ENCODE measurements around the gene LHB. TPM values are rescaled to one million over a fixed set of nuclear protein-coding genes. Genes with fewer than 3 reads are reported as not detected.
"Not testable (repeated sequence)": the region's sequence is repeated elsewhere in the genome, so short reads cannot be mapped to it uniquely, and the experiment has no call there.

LHB gene
- total RNA-seq, 1 donor from 2014 or later: not detected

- no peaks in the 10 kb centered on the region for H3K36me3 Mint-ChIP-seq (ENCODE audit: low read depth)
- H3K9me3 Mint-ChIP-seq (ENCODE audit: low read depth): no peaks in the 10 kb centered on the region
- H3K27ac Mint-ChIP-seq (ENCODE audit: unreplicated experiment): peak overlapping the region; percentile 25
- no peak for DNase-seq (ENCODE audit: low spot score)
- H3K4me1 Mint-ChIP-seq (ENCODE audit: low read depth): peaks cover 19% of the 10 kb centered on the region
- TF ChIP-seq CTCF (IDR thresholded peaks at IDR 0.05): peak; percentile 75
- H3K4me3 Mint-ChIP-seq (ENCODE audit: unreplicated experiment): peak overlapping the region; percentile 77
- no peaks in the 10 kb centered on the region for H3K27me3 Mint-ChIP-seq (ENCODE audit: low read depth)
Measured at GRCh38 chr19:49056101-49056901, 39.4 kb upstream of the LHB start.

DNA sequence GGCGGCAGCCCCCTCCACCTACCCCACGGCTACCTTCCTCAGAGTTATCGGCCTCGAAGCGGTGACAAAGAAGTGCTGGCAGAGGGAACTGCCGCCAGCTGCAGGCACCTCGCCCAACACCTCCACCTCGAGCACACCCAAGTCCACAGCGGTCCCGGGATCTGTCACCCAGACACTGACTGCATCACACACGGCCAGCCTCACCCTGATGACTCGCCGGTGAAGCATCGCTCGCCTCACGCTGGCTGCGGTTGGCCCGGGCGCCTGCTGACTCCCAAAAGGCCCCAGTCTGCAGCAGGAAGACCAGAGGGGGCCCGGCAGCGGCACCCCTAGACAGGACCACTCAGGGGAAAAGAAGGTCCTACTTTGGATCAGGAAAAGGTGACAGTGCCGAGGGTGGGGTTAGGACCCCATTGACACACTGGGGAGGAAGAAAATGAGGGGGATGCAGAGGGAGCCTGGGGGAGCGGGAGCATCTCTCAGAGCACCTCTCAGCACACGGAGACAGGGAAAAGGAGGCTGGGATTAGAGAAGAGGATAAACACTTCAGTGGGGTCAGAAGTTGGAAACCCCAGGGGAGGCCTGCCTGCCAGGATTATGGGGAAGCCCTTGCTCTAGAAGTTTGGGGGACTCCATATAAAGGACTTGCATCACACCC, 33.6 kb upstream of the LHB start:
- H3K4me3 Mint-ChIP-seq (ENCODE audit: unreplicated experiment); DNase-seq (ENCODE audit: low spot score); H3K4me1 Mint-ChIP-seq (ENCODE audit: low read depth); H3K9me3 Mint-ChIP-seq (ENCODE audit: low read depth); H3K36me3 Mint-ChIP-seq (ENCODE audit: low read depth); H3K27me3 Mint-ChIP-seq (ENCODE audit: low read depth): not testable (repeated sequence)
- peak overlapping the region; percentile 80 for H3K27ac Mint-ChIP-seq (ENCODE audit: unreplicated experiment)

DNA sequence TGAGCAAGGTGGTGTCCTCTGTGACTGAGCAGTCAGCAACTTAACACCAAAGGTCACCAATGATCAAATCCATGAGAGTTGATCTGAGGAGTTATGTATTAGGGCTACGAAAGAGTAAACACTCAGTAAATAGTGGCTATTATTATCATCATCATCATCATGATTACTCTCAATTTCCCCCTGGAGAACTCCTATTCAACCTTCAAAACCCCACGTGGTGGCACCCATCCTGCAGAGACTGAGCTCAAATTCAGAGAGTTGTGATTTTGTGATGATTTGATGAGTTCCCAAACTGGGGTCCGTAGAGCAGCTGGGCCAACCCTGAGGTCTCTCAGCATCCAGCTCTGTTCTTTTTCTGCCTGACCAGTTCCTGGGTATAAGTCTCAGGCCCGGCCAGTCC, 32.9 kb upstream of the LHB start:
- DNase-seq (ENCODE audit: low spot score); H3K36me3 Mint-ChIP-seq (ENCODE audit: low read depth); H3K9me3 Mint-ChIP-seq (ENCODE audit: low read depth); H3K4me3 Mint-ChIP-seq (ENCODE audit: unreplicated experiment); H3K4me1 Mint-ChIP-seq (ENCODE audit: low read depth); H3K27ac Mint-ChIP-seq (ENCODE audit: unreplicated experiment); H3K27me3 Mint-ChIP-seq (ENCODE audit: low read depth): not testable (repeated sequence)

- not testable (repeated sequence) for H3K9me3 Mint-ChIP-seq (ENCODE audit: low read depth); H3K36me3 Mint-ChIP-seq (ENCODE audit: low read depth); H3K27ac Mint-ChIP-seq (ENCODE audit: unreplicated experiment); DNase-seq (ENCODE audit: low spot score); H3K27me3 Mint-ChIP-seq (ENCODE audit: low read depth); H3K4me3 Mint-ChIP-seq (ENCODE audit: unreplicated experiment); H3K4me1 Mint-ChIP-seq (ENCODE audit: low read depth)
Measured at GRCh38 chr19:49049011-49049410, 32.1 kb upstream of the LHB start, which contains the start of gene CGB8. CGB8 (minus strand) TSS chr19:49049111; CDS start chr19:49048739, 372 bp downstream.

GRCh38 chr19:49043548-49043947, 26.7 kb upstream of the LHB start, which contains the start of gene CGB5:
CGB5 (plus strand) TSS chr19:49043848; CDS start chr19:49044210, 362 bp downstream.
- DNase-seq (ENCODE audit: low spot score); H3K36me3 Mint-ChIP-seq (ENCODE audit: low read depth); H3K27me3 Mint-ChIP-seq (ENCODE audit: low read depth); H3K9me3 Mint-ChIP-seq (ENCODE audit: low read depth); H3K27ac Mint-ChIP-seq (ENCODE audit: unreplicated experiment); H3K4me3 Mint-ChIP-seq (ENCODE audit: unreplicated experiment): not testable (repeated sequence)
- H3K4me1 Mint-ChIP-seq (ENCODE audit: low read depth): peaks cover 12% of the 10 kb centered on the region

DNA sequence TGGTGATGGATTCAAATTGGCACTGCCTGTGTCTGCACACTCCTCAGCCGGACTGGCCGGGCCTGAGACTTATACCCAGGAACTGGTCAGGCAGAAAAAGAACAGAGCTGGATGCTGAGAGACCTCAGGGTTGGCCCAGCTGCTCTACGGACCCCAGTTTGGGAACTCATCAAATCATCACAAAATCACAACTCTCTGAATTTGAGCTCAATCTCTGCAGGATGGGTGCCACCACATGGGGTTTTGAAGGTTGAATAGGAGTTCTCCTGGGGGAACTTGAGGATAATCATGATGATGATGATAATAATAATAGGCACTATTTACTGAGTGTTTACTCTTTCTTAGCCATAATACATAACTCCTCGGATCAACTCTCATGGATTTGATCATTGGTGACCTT, 25.8 kb upstream of the LHB start:
- not testable (repeated sequence) for H3K27ac Mint-ChIP-seq (ENCODE audit: unreplicated experiment); H3K36me3 Mint-ChIP-seq (ENCODE audit: low read depth); DNase-seq (ENCODE audit: low spot score); H3K27me3 Mint-ChIP-seq (ENCODE audit: low read depth); H3K9me3 Mint-ChIP-seq (ENCODE audit: low read depth); H3K4me3 Mint-ChIP-seq (ENCODE audit: unreplicated experiment)
- H3K4me1 Mint-ChIP-seq (ENCODE audit: low read depth): peaks cover 19% of the 10 kb centered on the region

GRCh38 chr19:49042177-49042576, 25.3 kb upstream of the LHB start:
- Mint-ChIP-seq H3K9me3 (ENCODE audit: low read depth) (no peaks in the 10 kb centered on the region), H3K27ac (ENCODE audit: unreplicated experiment) (no peak overlapping the region), H3K36me3 (ENCODE audit: low read depth) (no peaks in the 10 kb centered on the region), H3K27me3 (ENCODE audit: low read depth) (no peaks in the 10 kb centered on the region), H3K4me3 (ENCODE audit: unreplicated experiment) (no peak overlapping the region), H3K4me1 (ENCODE audit: low read depth) (peaks cover 19% of the 10 kb centered on the region)
- DNase-seq (ENCODE audit: low spot score): no peak
- TF ChIP-seq CTCF (IDR thresholded peaks at IDR 0.05): no peak

DNA sequence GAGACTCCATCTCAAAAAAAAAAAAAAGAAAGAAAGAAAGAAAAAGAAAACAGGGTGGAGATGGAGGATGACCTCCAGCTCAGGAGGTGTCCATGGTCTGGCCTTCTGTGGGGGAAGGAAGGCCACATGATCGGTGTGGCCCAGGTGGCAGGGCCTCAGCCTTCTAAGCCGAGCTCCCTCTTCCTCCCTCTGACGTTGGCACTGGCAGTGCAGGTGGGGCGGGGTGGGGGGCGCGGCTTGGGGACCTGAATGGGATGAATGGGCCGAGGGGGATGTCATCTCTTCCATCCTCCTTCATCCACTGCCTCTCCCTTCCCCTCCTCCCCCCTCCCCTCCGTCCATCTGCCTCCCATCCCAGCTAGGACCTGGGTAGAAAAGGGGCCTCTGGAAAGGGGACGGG, 22.8 kb upstream of the LHB start:
- not testable (repeated sequence) for DNase-seq (ENCODE audit: low spot score); H3K36me3 Mint-ChIP-seq (ENCODE audit: low read depth); H3K27ac Mint-ChIP-seq (ENCODE audit: unreplicated experiment); H3K27me3 Mint-ChIP-seq (ENCODE audit: low read depth); H3K9me3 Mint-ChIP-seq (ENCODE audit: low read depth); H3K4me3 Mint-ChIP-seq (ENCODE audit: unreplicated experiment)
- peaks cover 19% of the 10 kb centered on the region for H3K4me1 Mint-ChIP-seq (ENCODE audit: low read depth)

DNA sequence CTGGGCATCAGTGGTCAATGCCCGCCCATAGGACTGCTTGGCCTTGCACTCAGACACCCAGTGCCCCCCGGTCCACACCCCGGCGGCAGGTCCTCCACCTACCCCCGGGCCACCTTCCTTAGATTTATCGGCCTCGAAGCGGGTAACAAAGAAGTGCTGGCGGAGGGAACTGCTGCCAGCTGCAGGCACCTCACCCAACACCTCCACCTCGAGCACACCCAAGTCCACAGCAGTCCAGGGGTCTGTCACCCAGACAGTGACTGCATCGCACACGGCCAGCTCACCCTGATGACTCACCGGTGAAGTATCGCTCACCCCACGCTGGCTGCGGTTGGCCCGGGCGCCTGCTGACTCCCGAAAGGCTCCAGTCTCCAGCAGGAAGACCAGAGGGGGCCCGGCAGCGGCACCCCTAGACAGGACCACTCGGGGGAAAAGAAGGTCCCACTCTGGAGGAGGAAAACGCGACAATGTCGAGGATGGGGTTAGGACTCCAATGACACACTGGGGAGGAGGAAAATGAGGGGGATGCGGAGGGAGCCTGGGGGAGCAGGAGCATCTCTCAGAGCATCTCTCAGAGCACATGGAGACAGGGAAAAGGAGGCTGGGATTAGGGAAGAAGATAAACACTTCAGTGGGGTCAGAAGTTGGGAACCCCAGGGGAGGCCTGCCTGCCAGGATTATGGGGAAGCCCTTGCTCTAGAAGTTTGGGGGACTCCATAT, 21.8 kb upstream of the LHB start:
- H3K36me3 Mint-ChIP-seq (ENCODE audit: low read depth); H3K9me3 Mint-ChIP-seq (ENCODE audit: low read depth); H3K27me3 Mint-ChIP-seq (ENCODE audit: low read depth); H3K4me3 Mint-ChIP-seq (ENCODE audit: unreplicated experiment); DNase-seq (ENCODE audit: low spot score): not testable (repeated sequence)
- peaks cover 19% of the 10 kb centered on the region for H3K4me1 Mint-ChIP-seq (ENCODE audit: low read depth)
- H3K27ac Mint-ChIP-seq (ENCODE audit: unreplicated experiment): peak overlapping the region; percentile 86

DNA sequence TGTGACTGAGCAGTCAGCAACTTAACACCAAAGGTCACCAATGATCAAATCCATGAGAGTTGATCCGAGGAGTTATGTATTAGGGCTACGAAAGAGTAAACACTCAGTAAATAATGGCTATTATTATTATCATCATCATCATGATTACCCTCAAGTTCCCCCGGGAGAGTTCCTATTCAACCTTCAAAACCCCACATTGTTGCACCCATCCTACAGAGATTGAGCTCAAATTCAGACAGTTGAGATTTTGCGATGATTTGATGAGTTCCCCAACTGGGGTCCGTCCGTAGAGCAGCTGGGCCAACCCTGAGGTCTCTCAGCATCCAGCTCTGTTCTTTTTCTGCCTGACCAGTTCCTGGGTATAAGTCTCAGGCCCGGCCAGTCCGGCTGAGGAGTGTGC, 21.2 kb upstream of the LHB start:
- not testable (repeated sequence) for H3K36me3 Mint-ChIP-seq (ENCODE audit: low read depth); H3K27me3 Mint-ChIP-seq (ENCODE audit: low read depth); H3K27ac Mint-ChIP-seq (ENCODE audit: unreplicated experiment); H3K9me3 Mint-ChIP-seq (ENCODE audit: low read depth); DNase-seq (ENCODE audit: low spot score); H3K4me3 Mint-ChIP-seq (ENCODE audit: unreplicated experiment)
- peaks cover 19% of the 10 kb centered on the region for H3K4me1 Mint-ChIP-seq (ENCODE audit: low read depth)
